ENCODE results near the gene OR13J1. TPM values are rescaled to one million over a fixed set of nuclear protein-coding genes. Genes with fewer than 3 reads are reported as not detected.
"Not testable (repeated sequence)": the region's sequence is repeated elsewhere in the genome, so short reads cannot be mapped to it uniquely, and the experiment has no call there.

Gene OR13J1
- total RNA-seq, 1 donor from 2014 or later, result not detected

GRCh38 chr9:35899021-35899420 lies 28.8 kb upstream of the OR13J1 start:
- no peak overlapping the region for H3K4me3 ChIP-seq (ENCODE audit: low read depth, low read length)
- no peak for TF ChIP-seq CTCF (conservative IDR thresholded peaks at IDR 0.05; ENCODE audit: low read depth, low read length)
- DNase-seq (ENCODE audit: low read depth), result no peak

GRCh38 chr9:35898337-35898736 lies 28.1 kb upstream of the OR13J1 start:
- no peak for TF ChIP-seq CTCF (conservative IDR thresholded peaks at IDR 0.05; ENCODE audit: low read depth, low read length)
- H3K4me3 ChIP-seq (ENCODE audit: low read depth, low read length), result no peak overlapping the region
- no peak for DNase-seq (ENCODE audit: low read depth)

- H3K4me3 ChIP-seq (ENCODE audit: low read depth, low read length); DNase-seq (ENCODE audit: low read depth): not testable (repeated sequence)
These were observed 27.3 kb upstream of the OR13J1 start for GRCh38 chr9:35897376-35898099.

GRCh38 chr9:35896570-35896969 lies 26.4 kb upstream of the OR13J1 start:
- H3K4me3 ChIP-seq (ENCODE audit: low read depth, low read length), result no peak overlapping the region
- no peak for DNase-seq (ENCODE audit: low read depth)
- TF ChIP-seq CTCF (conservative IDR thresholded peaks at IDR 0.05; ENCODE audit: low read depth, low read length), result no peak

GRCh38 chr9:35892051-35892450 lies 21.9 kb upstream of the OR13J1 start:
- TF ChIP-seq CTCF (conservative IDR thresholded peaks at IDR 0.05; ENCODE audit: low read depth, low read length), result no peak
- no peak overlapping the region for H3K4me3 ChIP-seq (ENCODE audit: low read depth, low read length)
- DNase-seq (ENCODE audit: low read depth), result no peak

- TF ChIP-seq CTCF (conservative IDR thresholded peaks at IDR 0.05; ENCODE audit: low read depth, low read length), result no peak
- no peak for DNase-seq (ENCODE audit: low read depth)
- H3K4me3 ChIP-seq (ENCODE audit: low read depth, low read length), result no peak overlapping the region
These were observed 21.4 kb upstream of the OR13J1 start for GRCh38 chr9:35891646-35892045.

GRCh38 chr9:35884908-35885307 lies 14.7 kb upstream of the OR13J1 start:
- not testable (repeated sequence) for H3K4me3 ChIP-seq (ENCODE audit: low read depth, low read length); DNase-seq (ENCODE audit: low read depth)

- DNase-seq (ENCODE audit: low read depth), result no peak
- no peak for TF ChIP-seq CTCF (conservative IDR thresholded peaks at IDR 0.05; ENCODE audit: low read depth, low read length)
- H3K4me3 ChIP-seq (ENCODE audit: low read depth, low read length), result no peak overlapping the region
These were observed 12.8 kb upstream of the OR13J1 start for GRCh38 chr9:35882996-35883395.

Data from epithelial cell of proximal tubule (primary cell).